Esophagus muscularis mucosa (tissue), 4 donors: ENCODE results near the gene PANX2. TPM values are rescaled to one million over a fixed set of nuclear protein-coding genes. Genes with fewer than 3 reads are reported as not detected.
"Not testable (repeated sequence)": the region's sequence is repeated elsewhere in the genome, so short reads cannot be mapped to it uniquely, and the experiment has no call there.

Experiments
- DNase-seq: peaks from one replicate; pipeline ENCODE4 v3.0.0-alpha.2; 2017; ENCODE audit errors: extremely low spot score
- H3K27ac ChIP-seq, 4 donors: fragments of 200-600 bp; sonication (generic); replicated peaks in 1 of 4; 1 replicate in 3 of 4; 2 replicates in 1 of 4; pipeline ENCODE4 v1.5.1; 2016 to 2019; ENCODE audit warnings: mild to moderate bottlenecking in 1 of 4
- H3K27me3 ChIP-seq, 4 donors: fragments of 200-600 bp; sonication (generic); one replicate each; pipeline versions ENCODE4 v1.5.1 to v1.6.0; 2016 to 2019
- H3K36me3 ChIP-seq, 4 donors: fragments of 200-600 bp; sonication (generic); one replicate each; pipeline ENCODE4 v1.5.1; 2016 to 2019
- H3K4me1 ChIP-seq, 4 donors: fragments of 200-600 bp; sonication (generic); one replicate each; pipeline ENCODE4 v1.5.1; 2016 to 2019
- H3K4me3 ChIP-seq, 4 donors: fragments of 200-600 bp; sonication (generic); 1 replicate in 2 of 4; 2 replicates in 2 of 4; pipeline ENCODE4 v1.5.1; 2016 to 2019; ENCODE audit warnings: mild to moderate bottlenecking in 4 of 4, moderate library complexity in 1 of 4
- H3K9me3 ChIP-seq, 4 donors: fragments of 200-600 bp; sonication (generic); 1 replicate in 3 of 4; 2 replicates in 1 of 4; pipeline ENCODE4 v1.5.1; 2016 to 2019
- EP300 ChIP-seq: sonication (generic); formaldehyde crosslinking; IDR thresholded peaks from one replicate; pipeline ENCODE4 v1.6.1; 2017; ENCODE audit warnings: antibody characterized with exemption
- POLR2A ChIP-seq: fragments of 450-650 bp; IDR thresholded peaks from one replicate; pipeline ENCODE4 v1.6.1; 2017; ENCODE audit warnings: antibody characterized with exemption, moderate library complexity, mild to moderate bottlenecking, low read depth
- POLR2AphosphoS5 ChIP-seq, 2 donors: sonication (generic); formaldehyde crosslinking; IDR thresholded peaks; one replicate each; pipeline ENCODE4 v1.6.1; 2017; ENCODE audit warnings: antibody characterized with exemption in 2 of 2
- WGBS: methylation state at CpG from one replicate; pipeline ENCODE4 v1.1.5; 2018; 5-methylcytosine and 5-hydroxymethylcytosine counted together
- intact Hi-C: fragments of 100-400 bp; cut with DNase I; formaldehyde crosslinking; loops from one replicate; pipeline ENCODE4 v1.15.1; 2023
- total RNA-seq, 4 donors: library from RNA; depleted of rRNA; stranded (reverse); fragments of >200 nt; gene quantifications; one replicate each; pipeline versions ENCODE4 v1.1.0 to v1.2.1, GENCODE V29; 2016
- TF ChIP-seq, protein P1 (sequence below), 3 experiments: fragments of 200-600 bp in 2 of 3; fragments of 450-650 bp in 1 of 3; sonication (generic) in 2 of 3; IDR thresholded peaks; one replicate each; pipeline ENCODE4 v1.5.1; 2017 to 2019; ENCODE audit warnings: antibody characterized with exemption in 3 of 3, mild to moderate bottlenecking in 2 of 3, moderate library complexity in 1 of 3

The PANX2 gene
- total RNA-seq, 4 donors from 2014 or later: 0.33 to 1.0 (median 0.56) TPM

- intact Hi-C loops: no loop called here
- no peak overlapping the region for H3K27ac ChIP-seq
- peaks cover 0 to 17% (median 0%) of the 10 kb centered on the region in 4 donors for H3K27me3 ChIP-seq
- no peak for DNase-seq
- WGBS: 40% methylated on average over 25 of the region's 27 CpGs
- peaks cover 2 to 16% (median 9%) of the 10 kb centered on the region in 4 donors for H3K4me1 ChIP-seq
- no peaks in the 10 kb centered on the region for H3K36me3 ChIP-seq
- H3K4me3 ChIP-seq: no peak overlapping the region
- no peaks in the 10 kb centered on the region for H3K9me3 ChIP-seq
- TF ChIP-seq, protein P1, sequence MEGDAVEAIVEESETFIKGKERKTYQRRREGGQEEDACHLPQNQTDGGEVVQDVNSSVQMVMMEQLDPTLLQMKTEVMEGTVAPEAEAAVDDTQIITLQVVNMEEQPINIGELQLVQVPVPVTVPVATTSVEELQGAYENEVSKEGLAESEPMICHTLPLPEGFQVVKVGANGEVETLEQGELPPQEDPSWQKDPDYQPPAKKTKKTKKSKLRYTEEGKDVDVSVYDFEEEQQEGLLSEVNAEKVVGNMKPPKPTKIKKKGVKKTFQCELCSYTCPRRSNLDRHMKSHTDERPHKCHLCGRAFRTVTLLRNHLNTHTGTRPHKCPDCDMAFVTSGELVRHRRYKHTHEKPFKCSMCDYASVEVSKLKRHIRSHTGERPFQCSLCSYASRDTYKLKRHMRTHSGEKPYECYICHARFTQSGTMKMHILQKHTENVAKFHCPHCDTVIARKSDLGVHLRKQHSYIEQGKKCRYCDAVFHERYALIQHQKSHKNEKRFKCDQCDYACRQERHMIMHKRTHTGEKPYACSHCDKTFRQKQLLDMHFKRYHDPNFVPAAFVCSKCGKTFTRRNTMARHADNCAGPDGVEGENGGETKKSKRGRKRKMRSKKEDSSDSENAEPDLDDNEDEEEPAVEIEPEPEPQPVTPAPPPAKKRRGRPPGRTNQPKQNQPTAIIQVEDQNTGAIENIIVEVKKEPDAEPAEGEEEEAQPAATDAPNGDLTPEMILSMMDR (IDR thresholded peaks at IDR 0.05): peak; percentile 51 to 80 (median 78)
- TF ChIP-seq POLR2AphosphoS5 (IDR thresholded peaks at IDR 0.05) (peak in 1 of 2 donors; percentile 22), POLR2A (no peak), EP300 (no peak)
These were observed 23.9 kb upstream of the PANX2 start for GRCh38 chr22:50146439-50147238.

GRCh38 chr22:50147258-50148165 is 23.0 kb upstream of the PANX2 start:
- H3K4me3 ChIP-seq, H3K9me3 ChIP-seq, DNase-seq, H3K36me3 ChIP-seq, H3K27ac ChIP-seq: not testable (repeated sequence)
- WGBS: 80% methylated on average over 14 of the region's 26 CpGs
- H3K4me1 ChIP-seq: peaks cover 2 to 16% (median 9%) of the 10 kb centered on the region in 4 donors
- H3K27me3 ChIP-seq: peaks cover 0 to 17% (median 0%) of the 10 kb centered on the region in 4 donors
- intact Hi-C loops: loop anchor here (2.0 kb wide), 1 partner anchor 61 kb away; no protein-coding TSS in a partner anchor

GRCh38 chr22:50148166-50148500 is 22.4 kb upstream of the PANX2 start:
- no peak overlapping the region for H3K4me3 ChIP-seq
- intact Hi-C loops: loop anchor here (2.0 kb wide), 1 partner anchor 61 kb away; no protein-coding TSS in a partner anchor
- DNase-seq: no peak
- no peaks in the 10 kb centered on the region for H3K36me3 ChIP-seq
- H3K27ac ChIP-seq: no peak overlapping the region
- WGBS: 92% methylated on average over 7 of the region's 12 CpGs
- no peaks in the 10 kb centered on the region for H3K9me3 ChIP-seq
- H3K4me1 ChIP-seq: peaks cover 2 to 16% (median 9%) of the 10 kb centered on the region in 4 donors
- TF ChIP-seq POLR2A (no peak), EP300 (no peak), POLR2AphosphoS5 (IDR thresholded peaks at IDR 0.05) (no peak)
- TF ChIP-seq, protein P1 (IDR thresholded peaks at IDR 0.05): no peak
- H3K27me3 ChIP-seq: peaks cover 0 to 12% (median 0%) of the 10 kb centered on the region in 4 donors

DNA sequence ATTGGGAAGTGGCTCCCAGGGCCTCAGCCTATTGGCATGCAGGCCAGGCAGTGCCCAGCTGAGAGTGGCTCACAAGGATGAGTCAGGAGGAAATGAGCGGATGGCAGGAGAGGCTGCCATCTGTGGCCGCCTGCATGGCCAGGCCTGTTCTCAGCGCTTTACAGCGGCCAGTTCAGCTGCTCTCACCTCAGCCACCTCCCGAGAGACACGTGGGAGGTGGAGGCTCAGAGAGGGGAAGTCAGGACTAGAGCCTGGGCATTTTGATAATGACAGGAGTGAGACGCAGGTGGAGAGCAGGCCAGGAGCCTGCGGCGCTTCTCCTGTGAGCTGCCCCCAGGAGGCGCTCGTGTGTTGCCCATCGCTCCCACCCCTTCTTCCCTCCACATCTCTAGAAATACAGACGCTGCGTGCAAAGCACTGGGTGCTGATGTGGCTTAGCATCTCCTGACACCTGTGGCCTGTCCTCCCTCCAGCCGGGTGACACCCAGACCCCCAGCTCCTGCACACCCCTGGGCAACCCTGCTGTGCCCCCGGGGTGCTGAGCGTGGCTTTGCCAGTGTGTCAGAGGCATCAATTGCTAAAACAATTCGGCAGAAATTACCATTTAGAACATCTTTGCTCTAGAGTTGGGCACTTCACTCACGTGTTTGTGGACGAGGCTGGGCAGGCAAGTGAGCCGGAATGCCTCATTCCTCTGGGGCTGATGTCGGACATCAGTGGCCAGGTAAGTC is 21.4 kb upstream of the PANX2 start:
- Histone ChIP-seq H3K4me3 (no peak overlapping the region), H3K9me3 (no peaks in the 10 kb centered on the region), H3K27me3 (peaks cover 0 to 7% (median 0%) of the 10 kb centered on the region in 4 donors), H3K27ac (no peak overlapping the region), H3K4me1 (peaks cover 2 to 16% (median 9%) of the 10 kb centered on the region in 4 donors), H3K36me3 (no peaks in the 10 kb centered on the region)
- intact Hi-C loops: loop anchor here (2.0 kb wide), 1 partner anchor 60 kb away; no protein-coding TSS in a partner anchor
- no peak for TF ChIP-seq POLR2A
- TF ChIP-seq, protein P1 (IDR thresholded peaks at IDR 0.05): peak; percentile 49 to 61 (median 50)
- no peak for DNase-seq
- WGBS: 58% methylated on average over 20 of the region's 22 CpGs
